ENCODE measurements around the gene BSX.

- TF ChIP-seq YY1 (IDR thresholded peaks at IDR 0.05; ENCODE audit: insufficient read depth, insufficient read length) (no peak), ZNF274 (IDR thresholded peaks at IDR 0.05; ENCODE audit: low read depth, low read length) (no peak), SUZ12 (IDR thresholded peaks at IDR 0.05; ENCODE audit: extremely low read depth, insufficient read depth, insufficient read length) (no peak)
Observed at GRCh38 chr11:122979815-122980595, 1.6 kb downstream of the BSX start.

Measured in NT2/D1 (cell line).